ENCODE measurements around the gene ASXL3.

Gene ASXL3

GRCh38 chr18:33583901-33584300, 5.9 kb downstream of the ASXL3 start:
- DNase-seq (ENCODE audit: low read depth), result no peak

- no peak for DNase-seq (ENCODE audit: low read depth)
Observed at GRCh38 chr18:33584548-33585430, 6.8 kb downstream of the ASXL3 start.

GRCh38 chr18:33585431-33585775, 7.4 kb downstream of the ASXL3 start:
- DNase-seq (ENCODE audit: low read depth), result no peak

GRCh38 chr18:33588361-33588760, 10.3 kb downstream of the ASXL3 start:
- DNase-seq (ENCODE audit: low read depth), result no peak

- no peak for DNase-seq (ENCODE audit: low read depth)
Observed at GRCh38 chr18:33593261-33593660, 15.2 kb downstream of the ASXL3 start.

- DNase-seq (ENCODE audit: low read depth), result no peak
Observed at GRCh38 chr18:33594799-33595198, 16.8 kb downstream of the ASXL3 start.

- no peak for DNase-seq (ENCODE audit: low read depth)
Observed at GRCh38 chr18:33596178-33596854, 18.3 kb downstream of the ASXL3 start.

- no peak for DNase-seq (ENCODE audit: low read depth)
Observed at GRCh38 chr18:33600846-33601245, 22.8 kb downstream of the ASXL3 start.

- no peak for DNase-seq (ENCODE audit: low read depth)
Observed at GRCh38 chr18:33603454-33603853, 25.4 kb downstream of the ASXL3 start.

- DNase-seq (ENCODE audit: low read depth), result no peak
Observed at GRCh38 chr18:33605250-33605649, 27.2 kb downstream of the ASXL3 start.

GRCh38 chr18:33606621-33607020, 28.6 kb downstream of the ASXL3 start:
- no peak for DNase-seq (ENCODE audit: low read depth)

GRCh38 chr18:33611525-33612135, 33.6 kb downstream of the ASXL3 start:
- no peak for DNase-seq (ENCODE audit: low read depth)

GRCh38 chr18:33612632-33613031, 34.6 kb downstream of the ASXL3 start:
- no peak for DNase-seq (ENCODE audit: low read depth)

GRCh38 chr18:33616556-33616955, 38.5 kb downstream of the ASXL3 start:
- no peak for DNase-seq (ENCODE audit: low read depth)

GRCh38 chr18:33627114-33627513, 49.1 kb downstream of the ASXL3 start:
- no peak for DNase-seq (ENCODE audit: low read depth)

GRCh38 chr18:33630476-33630875, 52.5 kb downstream of the ASXL3 start:
- DNase-seq (ENCODE audit: low read depth), result no peak

- DNase-seq (ENCODE audit: low read depth), result no peak
Observed at GRCh38 chr18:33641141-33641540, 63.1 kb downstream of the ASXL3 start.

- DNase-seq (ENCODE audit: low read depth), result no peak
Observed at GRCh38 chr18:33644494-33644893, 66.5 kb downstream of the ASXL3 start.

GRCh38 chr18:33647365-33647764, 69.3 kb downstream of the ASXL3 start:
- no peak for DNase-seq (ENCODE audit: low read depth)

GRCh38 chr18:33652635-33653034, 74.6 kb downstream of the ASXL3 start:
- no peak for DNase-seq (ENCODE audit: low read depth)

- DNase-seq (ENCODE audit: low read depth), result no peak
Observed at GRCh38 chr18:33653231-33653630, 75.2 kb downstream of the ASXL3 start.

- no peak for DNase-seq (ENCODE audit: low read depth)
Observed at GRCh38 chr18:33656889-33657448, 79.0 kb downstream of the ASXL3 start.
